Measurements from ENCODE around the gene HLA-F.

Gene HLA-F

GRCh38 chr6:29743025-29743424 lies 19.8 kb downstream of the HLA-F start:
- Histone ChIP-seq H3K4me1 (ENCODE audit: control insufficient read depth in 1 of 2, insufficient read depth in 2 of 2, low read length in 2 of 2) (no peaks in the 10 kb centered on the region), H2BK120ac (ENCODE audit: insufficient read depth, low read length, poor library complexity) (no peak overlapping the region), H3K18ac (ENCODE audit: low read length) (no peak overlapping the region), H3K27me3 (ENCODE audit: insufficient read depth, low read length) (no peaks in the 10 kb centered on the region), H2AFZ (ENCODE audit: insufficient read depth, low read length, poor library complexity) (no peak overlapping the region), H4K8ac (ENCODE audit: low read depth, low read length) (no peak overlapping the region), H4K91ac (ENCODE audit: low read depth, low read length) (no peak overlapping the region), H4K12ac (ENCODE audit: low read depth, low read length) (no peak overlapping the region), H3K9ac (ENCODE audit: low read length) (no peak overlapping the region), H3K79me2 (ENCODE audit: control insufficient read depth, insufficient read depth, low read length, poor library complexity) (no peaks in the 10 kb centered on the region), H3K36me3 (ENCODE audit: control insufficient read depth in 1 of 2, insufficient read depth in 2 of 2, low read length in 2 of 2) (no peaks in the 10 kb centered on the region), H3K14ac (ENCODE audit: low read length) (no peak overlapping the region), H3K4me3 (ENCODE audit: low read depth, low read length) (no peak overlapping the region), H2BK12ac (ENCODE audit: low read length) (no peak overlapping the region), H2BK5ac (ENCODE audit: low read depth, low read length, poor library complexity) (no peak overlapping the region), H3K23ac (ENCODE audit: low read length) (no peak overlapping the region), H3K4me2 (ENCODE audit: low read length) (no peak overlapping the region), H3K4ac (ENCODE audit: low read depth, low read length) (no peak overlapping the region), H2AK5ac (ENCODE audit: low read length) (no peak overlapping the region), H3K27ac (ENCODE audit: low read depth, low read length) (no peak overlapping the region), H3K79me1 (ENCODE audit: low read length) (no peaks in the 10 kb centered on the region), H3K9me3 (ENCODE audit: insufficient read depth, low read depth, low read length) (peaks cover 3% of the 10 kb centered on the region)
- DNase-seq: no peak
- no CpG with 5 or more reads among the region's 1 CpG for WGBS (ENCODE audit: extremely low coverage, insufficient coverage, insufficient read length)

GRCh38 chr6:29743568-29743967 lies 20.3 kb downstream of the HLA-F start:
- Histone ChIP-seq H4K91ac (ENCODE audit: low read depth, low read length) (no peak overlapping the region), H3K27ac (ENCODE audit: low read depth, low read length) (no peak overlapping the region), H3K18ac (ENCODE audit: low read length) (no peak overlapping the region), H3K4me3 (ENCODE audit: low read depth, low read length) (no peak overlapping the region), H3K27me3 (ENCODE audit: insufficient read depth, low read length) (peaks cover 4% of the 10 kb centered on the region), H3K79me2 (ENCODE audit: control insufficient read depth, insufficient read depth, low read length, poor library complexity) (no peaks in the 10 kb centered on the region), H4K12ac (ENCODE audit: low read depth, low read length) (no peak overlapping the region), H2AK5ac (ENCODE audit: low read length) (no peak overlapping the region), H2BK120ac (ENCODE audit: insufficient read depth, low read length, poor library complexity) (no peak overlapping the region), H3K14ac (ENCODE audit: low read length) (no peak overlapping the region), H3K23ac (ENCODE audit: low read length) (no peak overlapping the region), H2BK5ac (ENCODE audit: low read depth, low read length, poor library complexity) (no peak overlapping the region), H3K9ac (ENCODE audit: low read length) (no peak overlapping the region), H2BK12ac (ENCODE audit: low read length) (no peak overlapping the region), H3K4me2 (ENCODE audit: low read length) (no peak overlapping the region), H4K8ac (ENCODE audit: low read depth, low read length) (no peak overlapping the region), H3K79me1 (ENCODE audit: low read length) (peaks cover under 1% of the 10 kb centered on the region), H3K4me1 (ENCODE audit: control insufficient read depth in 1 of 2, insufficient read depth in 2 of 2, low read length in 2 of 2) (peaks cover 1 to 4% of the 10 kb centered on the region in 2 experiments), H2AFZ (ENCODE audit: insufficient read depth, low read length, poor library complexity) (no peak overlapping the region), H3K4ac (ENCODE audit: low read depth, low read length) (no peak overlapping the region), H3K36me3 (ENCODE audit: control insufficient read depth in 1 of 2, insufficient read depth in 2 of 2, low read length in 2 of 2) (no peaks in the 10 kb centered on the region), H3K9me3 (ENCODE audit: insufficient read depth, low read depth, low read length) (peaks cover 3% of the 10 kb centered on the region)
- no peak for DNase-seq
- WGBS (ENCODE audit: extremely low coverage, insufficient coverage, insufficient read length): no CpG with 5 or more reads among the region's 6 CpGs

DNA sequence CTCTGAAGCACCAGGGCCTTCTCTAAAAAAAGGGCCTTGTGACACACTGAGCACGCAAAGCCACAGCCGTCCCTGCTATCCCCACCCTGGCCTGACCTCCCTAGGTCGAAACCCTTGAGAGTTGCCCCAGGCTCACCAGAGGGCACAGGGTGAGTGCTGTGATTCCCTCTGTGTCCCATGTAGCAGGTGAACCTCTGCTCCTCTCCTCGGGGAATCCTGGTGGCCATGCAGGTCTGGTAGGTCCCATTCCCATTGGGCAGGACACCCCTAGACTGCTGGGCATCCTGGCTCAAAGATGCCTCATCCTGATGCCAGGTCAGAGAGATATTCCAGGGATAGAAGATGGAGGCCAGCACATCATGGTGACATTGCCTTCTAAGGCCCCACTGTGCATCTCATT lies 20.9 kb downstream of the HLA-F start:
- Histone ChIP-seq H4K91ac (ENCODE audit: low read depth, low read length) (no peak overlapping the region), H3K79me2 (ENCODE audit: control insufficient read depth, insufficient read depth, low read length, poor library complexity) (no peaks in the 10 kb centered on the region), H3K14ac (ENCODE audit: low read length) (no peak overlapping the region), H2AK5ac (ENCODE audit: low read length) (no peak overlapping the region), H3K4me1 (ENCODE audit: control insufficient read depth in 1 of 2, insufficient read depth in 2 of 2, low read length in 2 of 2) (peaks cover 7 to 9% of the 10 kb centered on the region in 2 experiments), H3K36me3 (ENCODE audit: control insufficient read depth in 1 of 2, insufficient read depth in 2 of 2, low read length in 2 of 2) (no peaks in the 10 kb centered on the region), H3K18ac (ENCODE audit: low read length) (no peak overlapping the region), H3K4me3 (ENCODE audit: low read depth, low read length) (no peak overlapping the region), H3K9ac (ENCODE audit: low read length) (no peak overlapping the region), H3K23ac (ENCODE audit: low read length) (no peak overlapping the region), H2AFZ (ENCODE audit: insufficient read depth, low read length, poor library complexity) (no peak overlapping the region), H2BK12ac (ENCODE audit: low read length) (no peak overlapping the region), H4K8ac (ENCODE audit: low read depth, low read length) (no peak overlapping the region), H4K12ac (ENCODE audit: low read depth, low read length) (no peak overlapping the region), H2BK5ac (ENCODE audit: low read depth, low read length, poor library complexity) (no peak overlapping the region), H3K9me3 (ENCODE audit: insufficient read depth, low read depth, low read length) (peaks cover 3% of the 10 kb centered on the region), H3K27me3 (ENCODE audit: insufficient read depth, low read length) (peaks cover 7% of the 10 kb centered on the region), H3K4me2 (ENCODE audit: low read length) (no peak overlapping the region), H2BK120ac (ENCODE audit: insufficient read depth, low read length, poor library complexity) (no peak overlapping the region), H3K4ac (ENCODE audit: low read depth, low read length) (no peak overlapping the region), H3K79me1 (ENCODE audit: low read length) (peaks cover 2% of the 10 kb centered on the region), H3K27ac (ENCODE audit: low read depth, low read length) (no peak overlapping the region)
- DNase-seq: no peak
- WGBS (ENCODE audit: extremely low coverage, insufficient coverage, insufficient read length): no CpG with 5 or more reads among the region's 4 CpGs

- H3K4me3 ChIP-seq (ENCODE audit: low read depth, low read length): no peak overlapping the region
- H3K4ac ChIP-seq (ENCODE audit: low read depth, low read length): no peak overlapping the region
- no peak overlapping the region for H4K91ac ChIP-seq (ENCODE audit: low read depth, low read length)
- peaks cover 9 to 12% of the 10 kb centered on the region in 2 experiments for H3K4me1 ChIP-seq (ENCODE audit: control insufficient read depth in 1 of 2, insufficient read depth in 2 of 2, low read length in 2 of 2)
- no peaks in the 10 kb centered on the region for H3K36me3 ChIP-seq (ENCODE audit: control insufficient read depth in 1 of 2, insufficient read depth in 2 of 2, low read length in 2 of 2)
- peaks cover 11% of the 10 kb centered on the region for H3K27me3 ChIP-seq (ENCODE audit: insufficient read depth, low read length)
- no peak overlapping the region for H3K4me2 ChIP-seq (ENCODE audit: low read length)
- DNase-seq: no peak
- H2BK120ac ChIP-seq (ENCODE audit: insufficient read depth, low read length, poor library complexity): no peak overlapping the region
- H4K8ac ChIP-seq (ENCODE audit: low read depth, low read length): no peak overlapping the region
- H3K79me1 ChIP-seq (ENCODE audit: low read length): peaks cover 2% of the 10 kb centered on the region
- no peaks in the 10 kb centered on the region for H3K79me2 ChIP-seq (ENCODE audit: control insufficient read depth, insufficient read depth, low read length, poor library complexity)
- H2AFZ ChIP-seq (ENCODE audit: insufficient read depth, low read length, poor library complexity): no peak overlapping the region
- WGBS (ENCODE audit: extremely low coverage, insufficient coverage, insufficient read length): no CpG with 5 or more reads among the region's 4 CpGs
- no peak overlapping the region for H3K18ac ChIP-seq (ENCODE audit: low read length)
- H4K12ac ChIP-seq (ENCODE audit: low read depth, low read length): no peak overlapping the region
- H3K27ac ChIP-seq (ENCODE audit: low read depth, low read length): no peak overlapping the region
- no peak overlapping the region for H2BK5ac ChIP-seq (ENCODE audit: low read depth, low read length, poor library complexity)
- no peak overlapping the region for H2AK5ac ChIP-seq (ENCODE audit: low read length)
- H3K14ac ChIP-seq (ENCODE audit: low read length): no peak overlapping the region
- H3K23ac ChIP-seq (ENCODE audit: low read length): no peak overlapping the region
- no peak overlapping the region for H3K9ac ChIP-seq (ENCODE audit: low read length)
- peaks cover 3% of the 10 kb centered on the region for H3K9me3 ChIP-seq (ENCODE audit: insufficient read depth, low read depth, low read length)
- H2BK12ac ChIP-seq (ENCODE audit: low read length): no peak overlapping the region
Observed at GRCh38 chr6:29744621-29745020, 21.4 kb downstream of the HLA-F start.
